ENCODE data around the gene ADGRG3.

DNA sequence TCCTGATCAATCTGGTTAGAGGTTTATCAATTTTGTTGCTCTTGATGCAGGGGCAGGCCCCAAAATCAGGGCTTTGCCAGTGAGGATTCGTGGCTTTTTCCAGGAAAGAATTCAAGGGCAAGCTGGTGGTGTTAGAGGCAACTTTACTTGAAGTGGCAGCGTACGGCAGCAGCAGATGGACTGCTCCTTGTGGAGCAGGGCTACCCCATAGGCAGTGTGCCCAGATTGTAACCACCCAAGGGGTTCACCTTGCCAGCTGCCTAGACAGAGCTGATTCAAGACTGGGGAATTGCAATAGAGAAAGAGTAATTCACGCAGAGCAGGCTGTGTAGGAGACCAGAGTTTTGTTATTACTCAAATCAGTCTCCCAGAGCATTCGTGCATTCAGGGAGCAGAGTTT, 43.2 kb downstream of the ADGRG3 start:
- TF ChIP-seq POLR2A (IDR thresholded peaks at IDR 0.05; ENCODE audit: low read depth, low read length) (no peak), TAF1 (IDR thresholded peaks at IDR 0.05; ENCODE audit: borderline replicate concordance, low read depth, low read length) (no peak), POLR2AphosphoS5 (IDR thresholded peaks at IDR 0.05; ENCODE audit: low read depth, low read length) (no peak)

All from GM12892 (cell line).